Fibroblast of the aortic adventitia (primary cell): ENCODE results near the gene SPOCK1. TPM values are rescaled to one million over a fixed set of nuclear protein-coding genes. Genes with fewer than 3 reads are reported as not detected.

ENCODE experiments used
- DNase-seq: peaks from one replicate; pipeline ENCODE4 v3.0.0-alpha.2; 2010; ENCODE audit warnings: low read depth
- H3K4me3 ChIP-seq: 2 replicates; pipeline ENCODE4 v1.5.1; 2011; ENCODE audit warnings: low read depth, mild to moderate bottlenecking, control low read depth, low read length, moderate library complexity
- CTCF ChIP-seq: IDR thresholded peaks from 2 replicates; pipeline ENCODE4 v1.5.1; 2011; ENCODE audit warnings: mild to moderate bottlenecking, low read length, control low read depth, inconsistent platforms; ENCODE audit not compliant: insufficient read depth
- total RNA-seq: library from RNA; depleted of rRNA; stranded (reverse); fragments of >200 nt; gene quantifications from 2 replicates; pipeline ENCODE4 v1.2.3, GENCODE V29; 2012; ENCODE audit warnings: low replicate concordance

Gene SPOCK1
- total RNA-seq, 1 donor, result 174 TPM

DNA sequence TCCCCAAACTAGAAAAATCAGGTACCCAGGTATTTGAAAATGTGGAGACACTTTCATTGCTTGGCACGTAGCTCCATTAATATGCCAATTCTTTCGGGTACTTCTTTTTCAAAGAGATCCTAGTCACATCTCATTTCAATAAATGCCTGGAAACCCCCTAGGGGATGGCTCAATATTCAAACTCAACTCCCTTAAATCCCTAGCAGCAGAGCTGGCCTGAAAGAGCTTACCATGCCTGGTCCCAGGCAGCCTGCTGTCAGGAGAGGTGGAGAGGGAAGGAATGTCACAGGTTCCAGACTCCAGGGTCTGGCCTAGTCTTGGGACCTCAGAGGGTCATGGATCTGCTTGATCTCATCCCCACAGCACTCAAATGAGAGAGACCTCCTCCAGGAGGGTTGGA is 187.1 kb downstream of the SPOCK1 start:
- H3K4me3 ChIP-seq, result no peak overlapping the region
- no peak for DNase-seq
- TF ChIP-seq CTCF, result no peak

GRCh38 chr5:137310051-137310730 is 188.9 kb downstream of the SPOCK1 start:
- DNase-seq, result peak; percentile 97
- no peak overlapping the region for H3K4me3 ChIP-seq
- TF ChIP-seq CTCF, result no peak

- no peak overlapping the region for H3K4me3 ChIP-seq
- TF ChIP-seq CTCF, result no peak
- no peak for DNase-seq
Measured at GRCh38 chr5:137309290-137309689, 189.8 kb downstream of the SPOCK1 start.

GRCh38 chr5:137308311-137308710 is 190.8 kb downstream of the SPOCK1 start:
- no peak for TF ChIP-seq CTCF
- H3K4me3 ChIP-seq, result no peak overlapping the region
- peak; percentile 30 for DNase-seq

DNA sequence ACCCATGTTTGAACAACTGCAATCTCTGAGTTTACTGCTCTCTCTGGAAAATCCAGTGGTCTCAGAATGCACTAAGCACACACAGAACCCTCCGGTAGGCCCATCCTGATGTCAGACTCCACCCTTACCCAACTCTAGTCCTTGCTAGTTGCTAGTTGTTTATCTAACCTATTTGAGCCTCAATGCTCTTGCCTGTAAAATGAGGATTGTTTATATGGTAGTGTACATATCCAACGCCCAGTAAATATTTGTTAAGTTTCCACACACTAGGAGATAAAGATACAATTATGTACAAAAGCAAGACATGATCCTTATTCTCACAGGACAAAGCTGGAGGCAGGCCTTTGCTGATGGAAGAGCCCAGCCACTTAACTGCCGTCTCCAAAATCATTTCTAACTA is 192.2 kb downstream of the SPOCK1 start:
- no peak overlapping the region for H3K4me3 ChIP-seq
- TF ChIP-seq CTCF, result no peak
- no peak for DNase-seq

DNA sequence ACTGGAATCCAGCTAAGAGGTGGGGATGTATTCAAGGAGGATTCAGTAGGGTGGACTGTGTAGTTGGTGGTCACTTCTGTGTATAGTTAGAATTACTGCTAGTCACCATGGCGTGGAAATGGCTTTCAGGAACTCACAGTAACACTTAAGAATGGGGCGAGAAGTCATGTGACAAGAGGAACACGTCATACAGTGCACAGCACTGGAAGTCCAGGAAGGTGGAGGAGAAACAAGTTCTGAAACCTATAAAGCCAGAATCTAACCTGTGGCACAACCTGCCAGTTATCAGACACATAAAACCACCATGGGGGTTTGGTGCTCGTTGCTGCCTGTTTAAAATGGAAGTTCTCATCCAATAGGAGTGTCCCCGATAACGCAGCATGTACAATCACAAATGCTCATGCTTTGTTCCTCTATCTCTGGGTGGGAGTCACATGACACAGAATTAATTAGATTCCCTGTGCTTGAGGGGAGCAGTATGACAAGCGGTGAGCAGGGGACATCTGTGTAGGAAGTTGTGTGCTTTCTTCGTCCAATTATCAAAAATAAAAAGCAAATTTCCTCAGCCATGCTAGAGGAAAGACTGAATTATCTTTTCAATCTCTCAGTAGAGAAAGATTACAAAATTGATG is 193.0 kb downstream of the SPOCK1 start:
- H3K4me3 ChIP-seq, result no peak overlapping the region
- no peak for TF ChIP-seq CTCF
- no peak for DNase-seq
